Measurements from ENCODE around the gene IFT122. TPM values are rescaled to one million over a fixed set of nuclear protein-coding genes. Genes with fewer than 3 reads are reported as not detected.
"Not testable (repeated sequence)": the region's sequence is repeated elsewhere in the genome, so short reads cannot be mapped to it uniquely, and the experiment has no call there.

Gene IFT122
- total RNA-seq, 3 donors from 2014 or later, result 43.2 to 60.6 (median 45.8) TPM

GRCh38 chr3:129486664-129487035 lies 46.6 kb downstream of the IFT122 start:
- no peak for DNase-seq (ENCODE audit: low spot score in 2 of 2)
- TF ChIP-seq POLR2AphosphoS5 (IDR thresholded peaks at IDR 0.05) (no peak), CTCF (IDR thresholded peaks at IDR 0.05) (no peak)
- no peaks in the 10 kb centered on the region for H3K36me3 ChIP-seq
- intact Hi-C loops (cut with DNase I; ENCODE audit: low total_unique reads), result no loop called here
- no peak overlapping the region for H3K4me3 ChIP-seq
- peak overlapping the region; percentile 93 to 99 for H3K27ac ChIP-seq
- H3K27me3 ChIP-seq, result no peaks in the 10 kb centered on the region
- peaks cover 28 to 38% of the 10 kb centered on the region in 2 donors for H3K4me1 ChIP-seq
- no peaks in the 10 kb centered on the region for H3K9me3 ChIP-seq

- DNase-seq (ENCODE audit: low spot score in 2 of 2), result no peak
- Histone ChIP-seq H3K9me3 (no peaks in the 10 kb centered on the region), H3K4me3 (no peak overlapping the region), H3K4me1 (peaks cover 21 to 31% of the 10 kb centered on the region in 2 donors), H3K27ac (peak overlapping the region; percentile 93 to 99), H3K36me3 (no peaks in the 10 kb centered on the region), H3K27me3 (no peaks in the 10 kb centered on the region)
- intact Hi-C loops (cut with DNase I; ENCODE audit: low total_unique reads), result no loop called here
- TF ChIP-seq CTCF (IDR thresholded peaks at IDR 0.05) (no peak), POLR2AphosphoS5 (IDR thresholded peaks at IDR 0.05) (no peak), POLR2A (IDR thresholded peaks at IDR 0.05) (no peak)
These were observed 47.3 kb downstream of the IFT122 start for GRCh38 chr3:129487183-129487867.

- H3K36me3 ChIP-seq; H3K4me3 ChIP-seq; DNase-seq (ENCODE audit: low spot score in 2 of 2); H3K27me3 ChIP-seq; H3K9me3 ChIP-seq; intact Hi-C loops (cut with DNase I; ENCODE audit: low total_unique reads): not testable (repeated sequence)
- Histone ChIP-seq H3K4me1 (peaks cover 19 to 29% of the 10 kb centered on the region in 2 donors), H3K27ac (peak overlapping the region; percentile 93 to 99)
These were observed 47.9 kb downstream of the IFT122 start for GRCh38 chr3:129487868-129488335.

GRCh38 chr3:129489258-129489657 lies 49.2 kb downstream of the IFT122 start:
- H3K4me3 ChIP-seq; H3K36me3 ChIP-seq; H3K9me3 ChIP-seq; DNase-seq (ENCODE audit: low spot score in 2 of 2); H3K27me3 ChIP-seq; intact Hi-C loops (cut with DNase I; ENCODE audit: low total_unique reads): not testable (repeated sequence)
- H3K27ac ChIP-seq, result peak overlapping the region; percentile 22 to 99
- H3K4me1 ChIP-seq, result peaks cover 19 to 29% of the 10 kb centered on the region in 2 donors

- Histone ChIP-seq H3K27ac (peak overlapping the region; percentile 79 to 94), H3K36me3 (no peaks in the 10 kb centered on the region), H3K4me1 (peaks cover 19 to 28% of the 10 kb centered on the region in 2 donors), H3K27me3 (no peaks in the 10 kb centered on the region), H3K4me3 (no peak overlapping the region), H3K9me3 (no peaks in the 10 kb centered on the region)
- intact Hi-C loops (cut with DNase I; ENCODE audit: low total_unique reads), result loop anchor here (10.0 kb wide), 1 partner anchor 105 kb away; no protein-coding TSS in a partner anchor
- TF ChIP-seq POLR2A (IDR thresholded peaks at IDR 0.05) (no peak), CTCF (IDR thresholded peaks at IDR 0.05) (peak in 2 of 3 donors; percentile 80 to 88), POLR2AphosphoS5 (IDR thresholded peaks at IDR 0.05) (peak; percentile 57 to 78 (median 58))
- DNase-seq (ENCODE audit: low spot score in 2 of 2), result peak; percentile 70 to 75
These were observed 50.2 kb downstream of the IFT122 start for GRCh38 chr3:129490273-129490675.

- not testable (repeated sequence) for H3K36me3 ChIP-seq; H3K4me3 ChIP-seq; DNase-seq (ENCODE audit: low spot score in 2 of 2); H3K27me3 ChIP-seq; H3K9me3 ChIP-seq
- Histone ChIP-seq H3K4me1 (peaks cover 19 to 22% of the 10 kb centered on the region in 2 donors), H3K27ac (peak overlapping the region; percentile 79 to 94)
- intact Hi-C loops (cut with DNase I; ENCODE audit: low total_unique reads), result loop anchor here (10.0 kb wide), 1 partner anchor 104 kb away; no protein-coding TSS in a partner anchor
These were observed 51.1 kb downstream of the IFT122 start for GRCh38 chr3:129491077-129491476.
